GM21576 (cell line): ENCODE results near the gene COL1A1.
A peak's percentile ranks its signal among the peaks of the same experiment; 100 is the strongest.

Source experiments
- ATAC-seq: cut with Tn5 transposase; IDR thresholded peaks from one replicate; pipeline ENCODE4 v1.9.1; 2021; ENCODE audit warnings: mild to moderate bottlenecking, moderate library complexity; ENCODE audit not compliant: unreplicated experiment

The COL1A1 gene

DNA sequence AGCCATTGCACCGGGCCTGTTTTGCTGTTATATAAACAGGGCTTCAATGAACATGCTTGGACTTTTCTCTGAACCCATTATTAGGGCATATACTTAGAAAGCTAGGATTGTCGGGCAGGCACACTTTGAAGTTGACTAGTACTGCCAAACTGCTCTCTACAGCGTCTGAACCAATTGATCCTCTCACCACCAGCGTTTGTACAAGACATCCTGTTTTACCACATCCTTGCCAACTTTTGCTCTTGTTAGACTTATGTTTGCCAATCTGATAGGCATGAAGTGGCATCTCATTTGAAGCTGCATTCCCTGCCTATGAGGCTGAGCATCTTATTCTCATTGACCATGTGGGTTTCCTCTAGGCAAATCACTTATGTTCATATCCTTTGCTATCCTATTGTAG lies 43.5 kb downstream of the COL1A1 start:
- no peak for ATAC-seq

DNA sequence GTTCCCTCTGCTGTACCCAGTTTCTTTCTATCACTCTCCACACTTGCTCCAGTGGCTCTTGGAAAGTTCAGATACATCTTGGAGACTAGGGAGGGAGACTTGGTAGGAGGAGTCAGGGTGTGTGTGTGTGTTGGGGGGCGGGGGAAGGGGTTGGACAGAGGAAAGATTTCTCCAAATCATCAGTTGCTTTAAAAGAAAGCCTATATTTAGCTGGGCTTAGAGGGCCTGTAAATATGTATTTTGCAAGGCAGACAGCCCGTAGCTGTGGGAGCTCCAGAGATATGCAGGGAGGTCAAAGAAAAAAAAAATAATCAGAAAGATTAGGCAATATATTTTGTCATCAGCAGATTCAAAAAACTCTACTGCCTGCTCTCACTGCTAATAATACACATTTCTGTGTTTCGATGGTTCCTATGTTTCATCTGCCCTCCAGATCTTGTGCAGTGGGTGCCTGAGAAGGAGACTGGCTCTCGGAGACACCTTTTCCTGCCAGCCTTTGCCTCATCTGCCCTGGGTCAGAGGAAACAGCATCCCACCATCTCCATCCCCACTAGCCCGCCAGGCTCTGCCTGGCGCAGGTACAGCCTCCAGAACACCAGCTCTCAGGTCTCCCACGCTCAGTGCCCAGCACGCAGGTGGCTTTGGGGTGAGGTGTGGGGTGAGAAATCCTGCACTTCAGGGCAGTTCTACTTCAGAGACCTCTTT lies 46.2 kb downstream of the COL1A1 start:
- no peak for ATAC-seq

DNA sequence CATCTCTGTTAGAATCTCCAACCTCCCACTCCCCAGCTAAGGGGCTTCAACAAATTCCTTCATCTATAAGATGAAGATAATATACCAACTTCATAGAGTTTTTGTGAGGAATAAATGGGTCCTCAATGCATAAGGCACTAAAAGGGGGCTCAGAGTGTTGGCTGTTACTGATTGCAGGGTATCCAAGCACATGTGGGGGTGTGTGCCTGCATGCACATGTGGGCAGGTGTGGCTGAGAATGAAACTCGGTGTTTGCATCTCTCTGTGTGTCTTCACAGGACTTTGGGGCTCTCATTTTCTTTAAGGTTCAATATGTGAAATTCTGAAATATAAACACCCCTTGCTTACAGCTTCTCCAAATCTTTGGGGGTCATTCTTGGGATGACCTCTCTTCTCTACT lies 46.8 kb downstream of the COL1A1 start:
- ATAC-seq, result no peak

DNA sequence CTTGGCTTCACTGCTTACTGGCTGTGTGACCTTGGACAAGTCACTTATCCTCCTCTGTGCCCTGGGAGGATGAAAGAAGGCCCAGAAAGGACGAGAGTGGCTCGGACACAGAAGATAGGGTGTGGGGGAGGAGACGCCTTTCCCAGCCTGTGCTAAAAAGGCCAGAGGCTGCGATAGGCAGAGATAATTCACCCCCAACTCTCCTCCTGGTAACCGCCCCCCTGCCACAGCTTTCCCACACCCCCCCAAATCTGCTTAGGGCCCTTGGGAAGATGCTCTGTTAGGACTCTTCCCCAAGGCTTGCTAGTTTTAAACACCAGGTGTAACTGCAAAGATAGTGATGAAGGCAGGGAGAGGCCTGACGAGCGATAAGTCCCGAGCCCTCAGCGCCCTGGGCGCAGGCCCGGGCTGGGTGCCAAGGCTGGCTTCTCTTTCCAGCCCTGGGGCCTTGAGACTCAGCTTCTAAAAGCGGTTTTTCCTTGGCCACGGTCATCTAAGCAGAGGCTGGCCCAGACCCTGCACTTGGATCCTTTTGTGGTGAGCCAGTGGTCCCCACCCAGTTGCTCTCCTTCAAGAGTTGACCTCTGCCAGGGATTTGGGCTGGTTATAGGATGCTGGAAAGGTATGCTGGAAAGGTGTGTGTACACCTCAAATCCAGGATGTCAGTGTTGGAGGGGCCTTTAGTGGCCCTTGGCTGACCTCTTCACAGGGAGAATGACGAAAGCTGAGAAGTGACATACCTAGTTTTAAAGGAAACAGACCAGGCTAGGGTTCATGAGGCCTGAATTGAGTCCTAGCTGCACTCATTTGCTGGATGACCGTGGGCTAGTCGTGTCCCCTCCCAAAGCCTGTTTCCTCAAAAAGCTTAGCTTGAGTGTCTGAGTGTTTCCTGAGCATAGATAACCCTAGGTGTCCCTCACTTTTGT lies 47.5 kb downstream of the COL1A1 start:
- no peak for ATAC-seq

DNA sequence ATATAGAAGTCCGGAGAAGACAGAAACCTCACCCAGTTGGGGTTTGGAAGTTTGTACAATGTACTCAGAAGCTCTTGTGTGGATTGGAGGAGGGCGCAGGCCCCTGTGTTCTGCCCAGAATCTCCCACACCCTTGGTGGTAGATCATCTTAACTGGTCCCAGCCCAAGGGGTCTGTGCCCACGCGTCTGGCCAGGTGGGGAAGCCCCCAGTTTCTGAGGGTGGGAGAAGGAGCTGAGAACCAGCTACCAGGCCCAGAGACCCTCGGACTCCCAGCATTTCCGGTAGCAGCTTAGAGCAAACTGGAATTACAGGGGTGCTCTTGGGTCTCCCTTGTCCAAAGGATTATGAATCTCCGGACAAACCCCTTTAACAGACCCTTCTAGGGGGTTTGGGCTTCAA lies 48.7 kb downstream of the COL1A1 start:
- ATAC-seq, result no peak

DNA sequence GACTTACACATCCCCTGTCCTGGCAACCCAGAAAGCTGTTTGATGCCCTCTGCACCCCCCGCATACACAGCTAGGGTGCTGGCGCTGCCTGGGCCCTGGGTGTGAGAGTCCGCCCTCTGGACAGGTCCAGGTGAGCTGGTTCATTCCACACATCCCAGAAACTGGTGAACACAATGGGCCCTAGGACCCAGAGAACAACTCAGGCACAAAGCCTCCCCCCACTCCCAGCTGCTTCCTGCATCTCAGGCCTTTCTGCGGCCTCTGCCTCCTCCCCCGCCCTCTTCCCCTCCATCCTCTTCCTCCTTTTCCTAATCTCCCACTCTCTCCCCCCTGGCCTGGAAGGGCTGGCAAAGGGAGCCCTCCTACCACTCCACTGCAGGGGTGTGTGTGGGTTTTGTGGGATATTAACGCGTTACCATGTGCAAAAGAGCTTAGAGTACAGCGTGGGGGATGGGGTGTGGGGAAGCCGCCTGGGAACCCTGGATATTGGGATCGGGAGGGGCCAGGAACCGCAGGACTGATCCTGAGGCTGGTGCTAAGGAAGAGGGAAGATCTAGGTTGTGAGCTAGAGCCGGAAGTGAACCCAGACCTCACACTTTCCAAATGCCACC lies 49.4 kb downstream of the COL1A1 start:
- ATAC-seq, result peak; percentile 24

DNA sequence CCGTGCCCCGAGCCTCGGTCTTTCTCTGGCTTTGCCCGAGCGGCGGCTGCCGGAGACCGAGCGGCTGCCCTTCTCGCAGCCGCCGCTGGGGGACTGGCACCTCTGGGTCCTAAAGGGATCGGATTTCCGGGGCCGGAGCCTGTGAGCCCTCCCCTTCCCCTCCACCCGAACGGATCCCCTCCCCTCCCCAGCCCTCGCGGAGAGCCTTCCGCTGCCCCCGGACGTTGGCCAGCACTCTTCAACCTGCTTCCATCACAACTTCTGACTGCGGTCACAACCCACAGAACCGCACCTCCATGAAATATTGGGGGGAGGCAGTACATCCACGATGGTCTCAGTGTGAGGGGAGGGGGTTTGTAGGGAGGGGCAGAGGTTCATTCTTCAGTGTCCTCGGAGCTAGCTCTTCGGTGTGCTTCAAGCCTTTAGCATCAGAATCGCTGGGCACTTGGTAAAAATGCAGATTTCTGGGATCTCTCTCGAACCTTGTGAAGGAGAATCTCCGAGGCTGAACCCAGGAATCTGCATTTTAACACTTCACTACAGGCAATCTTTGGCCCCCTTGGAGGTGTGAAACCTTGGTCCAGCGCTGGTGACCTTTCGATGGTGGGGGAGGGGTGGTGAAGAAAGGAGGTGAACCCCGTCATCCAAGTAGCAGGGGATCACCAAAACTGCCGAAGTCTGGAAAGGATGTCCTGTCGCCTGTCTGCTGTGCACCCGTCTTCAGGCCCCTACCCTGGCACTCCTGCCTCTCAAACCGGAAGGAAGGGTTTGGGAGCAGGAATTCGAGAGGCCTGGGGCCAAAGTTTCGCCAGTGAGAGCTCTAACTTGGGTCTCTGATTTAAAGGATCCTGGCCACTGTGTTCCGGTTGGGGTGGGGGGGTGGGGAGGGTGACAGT lies 50.1 kb downstream of the COL1A1 start:
- peak; percentile 36 for ATAC-seq

DNA sequence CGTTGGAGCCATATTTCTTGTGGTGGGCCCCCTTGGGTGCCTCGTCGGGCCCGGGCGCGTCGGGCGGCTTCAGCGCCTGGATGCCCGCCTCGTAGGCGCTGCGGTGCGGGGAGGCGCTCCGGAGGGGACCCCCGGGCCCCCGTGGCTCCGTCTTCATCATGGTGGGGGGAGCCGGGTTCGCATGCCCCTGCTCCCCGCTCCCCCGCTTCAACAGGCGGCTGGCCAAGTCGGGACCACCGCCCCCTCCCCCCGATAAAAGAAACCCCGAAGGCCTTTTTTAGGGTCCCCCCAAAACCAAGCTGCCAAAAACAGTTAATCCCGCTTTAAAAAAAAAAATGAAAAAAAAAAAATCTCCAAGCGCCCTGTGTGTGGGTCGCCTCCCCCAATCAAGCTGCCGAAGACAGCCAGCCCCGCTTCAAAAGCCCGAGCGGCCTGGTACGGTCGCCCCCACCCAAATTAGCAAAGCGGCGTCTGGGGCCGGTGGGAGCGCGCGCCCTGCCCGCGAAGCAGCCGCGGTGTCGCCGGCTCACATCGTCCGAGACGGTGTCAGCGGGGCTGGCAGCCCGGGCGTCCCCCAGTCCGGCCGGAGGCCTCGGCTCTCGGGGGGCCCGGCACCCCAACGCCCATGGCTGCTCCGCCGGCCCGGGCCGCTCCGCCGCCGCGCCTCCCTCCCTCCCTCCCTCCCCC lies 50.9 kb downstream of the COL1A1 start, which contains the start of gene PPP1R9B:
Gene PPP1R9B (minus strand): TSS at position 324 of the 687 bp plus-strand sequence. CDS start 164 bp downstream, at position 160.
- ATAC-seq, result no peak

DNA sequence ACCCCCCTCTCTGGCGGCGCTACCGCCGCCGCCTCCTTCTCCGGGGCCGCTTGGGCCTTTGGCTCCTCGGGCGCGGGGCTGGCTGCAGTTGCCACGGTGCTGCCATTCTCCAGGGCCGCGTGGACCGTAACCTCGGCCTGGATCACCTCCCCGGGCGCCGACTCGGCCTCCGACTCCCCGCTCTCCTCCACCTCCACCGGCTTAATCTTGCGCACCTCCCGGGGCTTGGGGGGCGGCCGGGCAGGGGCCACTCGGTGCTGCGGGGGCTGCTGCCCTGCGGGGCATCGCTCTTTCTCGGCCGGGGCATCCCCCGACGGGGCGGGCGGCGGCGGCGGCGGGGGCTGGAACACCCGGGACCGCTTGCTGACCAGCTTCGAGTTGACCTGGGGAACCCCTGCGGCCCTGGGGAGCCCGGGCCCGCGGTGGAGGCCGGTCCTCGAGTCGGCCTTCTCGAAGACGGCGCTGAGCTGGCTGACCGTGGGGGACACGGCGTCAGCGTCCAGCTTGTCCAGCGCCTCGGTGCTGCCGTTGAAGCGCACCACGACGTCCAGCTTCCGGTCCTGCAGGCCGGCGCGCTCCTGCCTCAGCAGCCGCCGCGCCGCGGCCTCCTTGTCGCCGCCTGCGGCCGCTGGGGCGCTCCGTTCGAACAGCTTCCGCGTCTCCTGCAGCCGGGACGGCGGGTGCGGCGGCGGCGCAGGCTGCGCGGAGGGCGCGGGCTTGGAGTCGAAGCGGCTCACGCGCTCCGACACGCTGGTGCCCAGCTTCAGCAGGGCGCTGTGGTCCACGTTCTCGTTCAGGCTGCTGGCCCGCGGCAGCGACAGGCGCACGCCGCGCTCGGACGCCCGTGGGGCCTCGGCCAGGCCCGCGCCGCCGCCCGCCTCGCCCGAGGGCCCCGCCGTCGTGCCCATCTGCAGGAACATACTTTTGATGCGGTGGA lies 51.7 kb downstream of the COL1A1 start:
- ATAC-seq, result no peak

DNA sequence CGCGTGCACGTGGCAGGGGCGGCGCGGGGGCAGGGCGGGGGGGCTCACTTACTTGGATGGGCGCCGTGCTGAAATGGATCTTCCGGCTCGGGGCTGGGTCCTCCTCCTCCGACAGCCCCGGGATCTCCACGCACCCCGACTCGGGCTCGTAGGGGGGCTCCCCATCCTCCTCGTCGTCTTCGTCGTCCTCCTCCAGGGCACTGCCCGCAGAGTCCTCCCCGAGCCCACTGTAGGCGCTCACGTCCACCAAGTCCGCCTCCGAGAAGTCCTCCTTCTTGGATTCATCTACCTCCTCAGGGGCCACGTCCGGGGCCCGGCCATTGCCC lies 52.4 kb downstream of the COL1A1 start:
- ATAC-seq, result no peak

DNA sequence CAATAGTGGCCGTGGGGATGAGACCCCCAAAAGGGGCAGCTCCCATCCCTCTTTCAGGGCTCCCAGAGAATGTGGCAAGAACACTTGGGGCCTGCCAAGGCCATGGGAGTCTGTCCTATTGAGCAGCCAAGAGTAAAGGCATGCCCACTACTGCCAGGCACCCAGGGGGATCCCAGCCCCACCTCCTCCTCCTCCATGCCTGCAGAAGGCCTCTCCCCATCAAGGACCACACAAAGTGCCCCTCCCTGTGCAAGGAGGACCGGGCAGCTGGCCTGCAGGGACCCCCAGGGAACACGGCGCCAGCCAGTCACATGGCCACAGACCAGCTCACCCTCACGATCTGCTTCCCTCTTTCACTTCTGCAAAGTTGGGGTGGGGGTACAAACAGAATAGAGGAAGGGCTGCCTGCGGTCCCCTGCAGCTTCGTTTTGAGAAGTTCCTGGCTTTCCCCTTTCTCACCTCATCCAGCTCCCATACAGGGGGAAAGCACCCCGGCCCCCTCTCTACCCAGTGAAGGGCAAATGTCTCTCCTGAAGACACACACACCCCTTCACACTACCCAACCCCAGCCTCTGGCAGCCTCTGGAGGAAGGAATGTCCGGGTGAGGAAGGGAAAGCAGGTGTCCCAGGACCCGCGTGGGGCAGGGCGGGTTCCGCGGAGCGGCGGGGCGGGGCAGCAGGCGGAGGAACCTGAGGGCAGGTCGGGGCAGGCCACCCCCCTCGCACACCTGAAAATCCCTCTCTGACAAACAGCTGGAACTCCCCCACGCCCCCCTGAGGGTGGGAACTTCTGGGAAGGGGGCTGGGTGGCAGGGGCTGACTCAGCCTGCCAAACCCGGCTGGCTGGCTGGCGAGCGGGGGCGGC lies 53.0 kb downstream of the COL1A1 start:
- peak; percentile 35 for ATAC-seq

DNA sequence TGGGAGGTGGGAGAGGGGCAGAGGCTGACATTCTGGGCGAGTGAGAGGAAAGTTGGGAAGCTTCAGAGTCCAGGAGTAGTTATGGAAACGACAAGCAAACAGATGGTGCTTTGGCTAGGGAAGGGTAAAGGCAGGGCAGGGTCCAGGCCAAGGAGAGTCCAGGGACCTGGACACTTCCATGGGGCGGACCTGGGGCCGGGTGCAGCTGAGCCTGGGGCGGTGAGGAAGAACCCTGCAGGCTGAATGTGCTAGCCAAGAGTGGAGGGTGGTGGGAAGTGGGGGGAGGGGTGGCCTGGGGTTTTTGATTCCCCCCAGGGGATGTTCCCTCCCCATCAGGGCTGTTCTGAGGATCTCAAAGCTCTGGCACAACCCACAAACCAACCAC lies 53.6 kb downstream of the COL1A1 start:
- ATAC-seq, result no peak

DNA sequence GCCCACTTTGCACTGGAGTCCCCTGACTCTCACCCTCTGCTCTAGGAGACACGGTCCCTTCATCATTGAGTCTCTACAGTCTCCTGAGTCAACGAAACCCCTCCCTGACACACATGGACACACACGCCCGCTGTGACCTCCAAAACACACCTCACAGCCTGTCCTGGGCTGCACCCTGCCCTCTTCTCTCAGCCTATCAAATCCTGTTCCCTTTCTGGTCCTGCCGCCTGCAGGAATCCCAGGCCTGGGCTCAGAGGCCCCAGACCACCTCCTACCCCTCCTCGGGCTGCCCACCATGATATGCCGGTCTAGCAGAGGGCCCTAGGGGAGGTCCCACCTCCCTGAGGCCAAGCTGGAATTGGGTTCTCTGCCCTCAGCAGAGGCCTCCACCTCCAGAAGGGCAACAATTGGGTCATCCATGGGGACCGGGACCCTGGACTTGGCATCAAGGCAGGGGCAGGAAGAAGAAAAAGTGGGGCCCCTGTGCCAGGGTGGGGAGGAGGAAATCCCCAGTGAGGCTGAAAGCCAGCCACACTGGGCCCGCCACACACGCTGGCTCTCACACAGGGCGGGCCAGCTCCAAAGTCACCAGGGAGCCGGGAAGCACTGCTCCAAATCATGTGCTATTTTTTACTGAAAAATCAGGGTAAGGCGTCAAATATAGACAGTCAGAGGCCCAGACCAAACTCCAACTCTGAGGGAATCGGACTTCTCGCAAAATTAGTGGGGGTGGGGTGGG lies 54.3 kb downstream of the COL1A1 start:
- no peak for ATAC-seq

DNA sequence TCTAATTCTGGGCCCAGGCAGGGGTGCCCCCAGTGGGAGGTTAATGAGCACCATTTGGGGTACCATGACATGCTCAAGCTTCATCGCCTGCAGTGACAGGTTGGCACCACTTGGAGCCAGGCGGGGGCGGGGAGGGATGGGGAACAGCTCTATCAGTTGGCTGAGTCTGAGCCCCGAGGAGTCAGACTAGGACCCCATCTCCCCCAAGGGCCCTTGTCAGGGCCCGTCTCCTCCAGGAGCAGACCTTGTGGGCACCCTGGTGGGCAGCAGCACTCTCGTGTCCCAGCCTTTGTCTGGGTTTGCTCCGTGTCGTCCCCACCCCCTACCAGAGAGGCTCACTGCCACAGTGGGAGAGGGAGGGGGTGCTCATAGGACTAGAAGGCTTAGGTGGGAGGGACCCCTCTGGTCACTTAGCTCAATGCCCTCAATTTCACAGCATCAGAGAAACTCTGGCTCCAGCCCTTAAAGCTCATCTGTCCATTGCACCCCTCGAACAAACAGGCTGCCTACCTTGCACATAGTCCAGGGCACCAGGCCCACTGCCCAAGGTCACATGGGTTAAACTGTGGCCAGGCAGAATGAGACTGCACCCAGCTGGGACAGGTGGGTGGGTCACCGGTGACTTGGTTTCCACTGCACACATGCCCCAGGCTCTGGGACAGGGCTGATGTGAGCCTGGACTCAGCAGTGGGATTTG lies 55.1 kb downstream of the COL1A1 start:
- ATAC-seq, result no peak

DNA sequence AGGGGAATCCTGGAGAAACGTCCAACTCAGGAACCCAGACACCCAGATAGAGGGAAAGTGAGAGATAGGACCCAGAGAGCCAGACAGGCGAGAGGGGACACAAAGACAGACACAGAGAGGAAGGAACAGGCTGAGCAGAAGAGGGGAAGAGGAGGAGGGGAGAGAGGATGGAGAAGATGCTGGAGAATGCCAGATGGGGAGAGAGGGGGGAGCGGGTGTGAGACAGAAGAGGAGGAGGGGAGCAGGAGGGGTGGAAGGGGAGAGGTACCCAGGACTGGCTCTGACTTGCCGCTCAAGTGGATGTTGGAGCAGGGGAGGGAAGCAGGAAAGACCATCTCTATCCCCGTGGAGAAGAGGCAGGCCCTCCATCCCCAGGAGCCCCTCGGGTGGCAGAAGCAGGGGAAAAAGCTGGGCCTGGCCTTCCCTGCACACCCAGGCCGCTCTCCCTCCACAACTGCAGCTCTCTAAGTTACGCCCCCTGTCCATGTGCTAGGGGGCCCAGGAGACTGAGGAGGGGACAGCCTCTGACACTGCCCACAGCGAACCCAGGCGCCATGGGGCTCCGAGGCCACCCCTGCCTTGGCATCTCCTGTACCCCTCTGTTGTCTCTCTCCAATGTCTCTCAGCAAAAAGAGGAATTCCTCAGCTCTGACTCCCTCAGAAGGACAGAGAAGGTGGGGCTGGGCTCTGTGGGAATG lies 55.8 kb downstream of the COL1A1 start:
- no peak for ATAC-seq

DNA sequence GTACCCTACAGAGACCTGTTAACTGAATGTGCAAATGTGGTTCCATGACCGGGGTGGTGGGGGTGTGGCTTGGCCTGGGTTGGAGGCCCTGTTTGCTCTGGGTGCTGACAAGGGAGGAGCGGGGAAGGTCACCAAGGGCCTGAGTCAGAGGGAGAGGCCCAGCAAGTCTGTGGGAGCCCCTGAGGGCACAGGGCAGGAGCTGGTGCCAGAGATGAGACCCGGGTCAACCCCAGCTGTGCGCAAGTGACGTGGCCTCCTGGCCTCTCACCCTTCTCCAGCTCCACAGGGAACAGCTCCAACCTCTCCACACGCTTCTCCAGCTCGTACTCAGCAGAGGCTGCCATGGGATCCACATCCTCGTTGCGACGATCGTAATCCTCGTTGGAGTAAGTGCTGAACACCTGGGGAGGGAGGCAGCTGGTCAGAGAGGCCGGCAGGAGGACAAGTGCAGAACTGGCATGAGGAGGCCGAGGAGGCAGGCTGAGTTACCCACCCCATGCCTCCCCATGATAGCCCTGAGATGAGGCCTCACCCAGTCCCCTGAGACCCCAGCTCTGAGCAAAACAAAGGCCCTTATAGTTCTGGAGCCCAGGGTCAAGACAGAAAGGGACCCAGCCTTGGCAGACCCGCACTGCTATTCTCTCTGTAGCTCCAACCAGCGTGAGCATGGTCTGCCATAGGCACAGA lies 56.4 kb downstream of the COL1A1 start:
- no peak for ATAC-seq
